GM19452 (cell line): ENCODE measurements around the gene ABHD17B.

Experiments used
- ATAC-seq: cut with Tn5 transposase; IDR thresholded peaks from one replicate; pipeline ENCODE4 v1.9.1; 2021; ENCODE audit not compliant: unreplicated experiment

Gene ABHD17B

DNA sequence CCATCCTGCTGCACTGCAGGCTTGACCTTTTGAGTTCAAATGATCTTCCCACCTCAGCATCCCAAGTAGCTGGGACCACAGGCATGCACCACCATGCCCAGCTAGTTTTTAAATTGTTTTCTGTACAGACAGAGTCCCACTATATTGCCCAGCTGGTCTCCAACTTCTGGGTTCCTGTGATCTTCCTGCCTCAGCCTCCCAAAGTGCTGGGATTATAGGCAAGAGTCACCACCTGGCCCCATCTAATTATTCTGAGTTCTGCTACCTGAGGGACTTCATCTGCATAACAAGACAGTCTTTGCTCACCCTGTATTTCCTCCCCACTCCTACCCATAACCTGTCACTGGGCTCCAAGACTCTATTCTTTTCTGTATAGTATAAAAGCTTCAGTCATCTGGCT, 88.1 kb downstream of the ABHD17B start:
- ATAC-seq, result no peak

DNA sequence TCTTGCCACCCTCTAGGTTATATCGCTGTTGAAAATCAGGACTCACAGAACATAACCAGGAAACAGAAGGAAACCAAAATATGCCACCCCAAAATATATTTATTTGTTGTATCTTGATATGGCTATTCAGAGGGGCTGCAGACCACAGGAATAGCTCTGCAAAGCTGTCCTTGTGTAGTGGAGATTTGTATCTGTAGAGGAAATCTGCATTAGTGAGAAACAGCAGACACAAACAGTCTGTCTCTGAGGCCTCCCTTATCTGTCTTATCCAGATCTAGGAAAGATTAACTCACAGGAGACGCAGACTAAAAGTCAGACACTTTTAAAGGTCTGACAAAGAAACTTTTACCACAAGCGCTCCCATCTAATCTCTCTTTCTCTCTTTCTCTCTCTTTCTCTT, 88.5 kb downstream of the ABHD17B start:
- no peak for ATAC-seq

DNA sequence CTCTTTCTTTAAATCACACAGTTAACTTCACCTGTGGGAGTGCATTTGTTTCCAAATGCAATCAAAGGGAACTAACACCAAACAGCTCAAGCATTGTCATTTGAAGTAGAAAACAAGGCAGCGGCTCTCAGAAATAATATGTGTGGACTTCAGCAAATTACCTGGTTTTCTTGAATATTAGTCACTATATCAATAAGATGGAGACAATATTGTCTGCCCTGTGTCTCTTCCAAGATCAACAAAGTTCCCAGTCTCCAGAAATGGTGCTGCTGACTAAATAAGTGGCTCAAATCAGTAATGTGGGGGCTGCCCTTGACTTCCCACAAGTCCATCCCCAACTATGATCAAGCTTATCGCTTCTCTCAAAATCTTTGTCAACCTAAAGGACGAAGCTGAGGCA, 89.6 kb downstream of the ABHD17B start:
- no peak for ATAC-seq

DNA sequence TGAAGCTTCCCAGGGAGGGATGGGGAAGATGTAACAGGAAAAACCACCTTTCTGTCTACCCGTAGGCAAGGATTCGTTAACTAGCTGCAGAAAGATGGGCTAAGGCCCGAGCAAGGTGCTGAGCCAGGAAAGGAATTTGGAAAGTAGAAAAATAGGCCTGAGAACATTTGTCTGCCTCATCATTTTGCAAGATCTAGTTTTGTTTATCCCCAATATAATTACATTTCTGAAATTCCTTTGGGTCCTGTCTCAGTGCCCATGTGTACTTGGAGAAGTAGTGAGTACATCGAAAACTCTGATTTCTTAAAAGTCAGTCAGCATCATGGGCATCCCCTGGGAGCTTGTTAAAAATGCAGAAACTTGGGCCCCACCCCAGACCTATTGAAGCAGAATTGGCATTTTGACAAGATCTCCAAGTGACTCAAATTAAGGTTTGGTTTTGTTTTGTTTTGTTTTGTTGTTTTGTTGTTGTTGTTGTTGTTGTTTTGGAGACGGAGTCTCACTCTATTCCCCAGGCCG, 90.5 kb downstream of the ABHD17B start:
- ATAC-seq, result no peak

DNA sequence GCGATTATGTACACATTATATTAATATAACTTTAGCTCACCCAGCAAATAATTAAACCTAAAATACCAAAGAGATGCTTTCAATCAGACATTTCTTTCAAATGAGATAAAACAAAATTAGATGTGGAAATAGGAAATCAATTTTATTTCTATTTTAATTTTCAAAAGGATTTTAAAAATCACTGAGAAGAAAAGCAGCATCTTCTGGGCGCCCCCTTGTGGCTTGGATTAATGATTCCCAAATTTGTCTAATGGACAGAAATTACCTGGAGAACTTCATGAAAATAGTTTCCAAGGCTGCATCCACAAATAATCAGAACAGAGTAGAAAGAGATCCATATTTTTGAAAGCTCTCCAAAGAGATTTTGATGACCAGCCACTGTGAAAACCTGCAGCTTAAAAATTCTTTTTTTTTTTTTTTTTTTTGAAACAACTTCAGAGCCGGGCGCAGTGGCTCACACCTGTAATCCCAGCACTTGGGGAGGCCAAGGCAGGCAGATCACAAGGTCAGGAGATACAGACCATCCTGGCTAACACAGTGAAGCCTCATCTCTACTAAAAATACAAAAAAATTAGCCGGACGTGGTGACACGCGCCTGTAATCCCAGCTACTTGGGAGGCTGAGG, 91.8 kb downstream of the ABHD17B start:
- no peak for ATAC-seq

DNA sequence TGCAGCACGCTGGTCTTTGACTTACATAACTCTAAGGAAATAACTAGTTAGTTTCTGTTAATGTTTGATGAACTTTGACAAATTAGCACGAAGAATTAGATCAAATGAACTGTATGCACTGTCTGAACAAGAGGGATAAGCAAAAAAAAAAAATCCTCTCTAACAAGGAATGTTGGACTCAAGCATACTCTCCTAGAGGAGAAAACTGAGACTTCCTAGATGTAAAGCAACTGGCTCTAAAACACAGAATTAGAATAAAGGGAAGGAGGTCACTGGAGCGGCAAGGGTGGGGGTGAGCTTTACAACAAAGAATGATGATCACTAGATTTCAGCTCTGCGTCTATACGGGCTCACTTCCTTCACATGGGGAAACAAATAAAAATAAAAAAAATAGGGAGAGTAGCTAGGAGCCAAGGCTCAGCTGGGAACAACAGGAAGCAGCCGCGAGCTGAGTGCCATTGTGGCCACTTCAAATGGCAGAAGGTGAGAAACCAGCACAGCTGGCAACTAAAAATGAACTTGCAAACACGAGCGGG, 94.0 kb downstream of the ABHD17B start:
- no peak for ATAC-seq
